Erythroblast (primary cell): ENCODE measurements around the gene TRPM6.
A peak's percentile ranks its signal among the peaks of the same experiment; 100 is the strongest.
"Not testable (repeated sequence)": the region's sequence is repeated elsewhere in the genome, so short reads cannot be mapped to it uniquely, and the experiment has no call there.

Experiments used
- DNase-seq, 2 experiments: peaks; one replicate each; lab custom pipeline; 2025; lab: John Stamatoyannopoulos, UW
- GATA1 ChIP-seq: IDR thresholded peaks from 2 replicates; pipeline ENCODE4 v1.6.1; 2011; ENCODE audit warnings: low read depth, mild to moderate bottlenecking, control low read depth, low read length, moderate library complexity
- POLR2A ChIP-seq: IDR thresholded peaks from 2 replicates; pipeline ENCODE4 v1.6.1; 2011; ENCODE audit warnings: mild to moderate bottlenecking, low read length

Gene TRPM6

DNA sequence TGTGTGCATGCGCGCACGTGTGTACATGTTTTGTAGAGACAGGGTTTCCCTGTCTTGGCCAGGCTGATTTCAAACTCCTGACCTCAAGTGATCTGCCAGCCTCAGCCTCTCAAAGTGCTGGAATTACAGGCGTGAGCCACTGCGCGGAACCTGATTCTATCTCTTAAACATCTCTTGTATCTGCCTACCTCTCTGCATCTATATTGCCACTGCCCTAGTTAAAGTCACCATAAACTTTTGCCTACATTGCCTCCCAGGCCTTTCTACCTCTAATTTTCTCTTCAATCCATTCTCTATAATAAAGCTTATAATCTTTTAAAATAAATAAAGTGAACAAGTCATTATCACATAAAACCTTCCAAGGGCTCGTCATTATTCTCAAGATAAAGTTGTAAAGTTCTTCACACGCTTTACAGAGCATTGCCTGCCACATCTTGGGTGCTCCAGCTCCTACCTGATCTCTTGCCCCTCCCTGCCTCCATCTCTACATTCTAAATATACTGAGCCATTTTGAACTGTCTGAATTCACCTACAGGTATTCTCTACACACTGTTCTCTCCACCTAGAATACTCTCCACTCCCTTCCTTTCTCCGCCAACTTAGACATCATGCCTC, 15.0 kb downstream of the TRPM6 start:
- no peak for DNase-seq
- no peak for TF ChIP-seq GATA1
- TF ChIP-seq POLR2A = no peak

- TF ChIP-seq POLR2A = no peak
- TF ChIP-seq GATA1 = no peak
- DNase-seq = no peak
Observed at GRCh38 chr9:74867483-74867882, 20.2 kb downstream of the TRPM6 start.

- no peak for DNase-seq
- TF ChIP-seq POLR2A (no peak), GATA1 (no peak)
Observed at GRCh38 chr9:74865177-74865576, 22.5 kb downstream of the TRPM6 start.

DNA sequence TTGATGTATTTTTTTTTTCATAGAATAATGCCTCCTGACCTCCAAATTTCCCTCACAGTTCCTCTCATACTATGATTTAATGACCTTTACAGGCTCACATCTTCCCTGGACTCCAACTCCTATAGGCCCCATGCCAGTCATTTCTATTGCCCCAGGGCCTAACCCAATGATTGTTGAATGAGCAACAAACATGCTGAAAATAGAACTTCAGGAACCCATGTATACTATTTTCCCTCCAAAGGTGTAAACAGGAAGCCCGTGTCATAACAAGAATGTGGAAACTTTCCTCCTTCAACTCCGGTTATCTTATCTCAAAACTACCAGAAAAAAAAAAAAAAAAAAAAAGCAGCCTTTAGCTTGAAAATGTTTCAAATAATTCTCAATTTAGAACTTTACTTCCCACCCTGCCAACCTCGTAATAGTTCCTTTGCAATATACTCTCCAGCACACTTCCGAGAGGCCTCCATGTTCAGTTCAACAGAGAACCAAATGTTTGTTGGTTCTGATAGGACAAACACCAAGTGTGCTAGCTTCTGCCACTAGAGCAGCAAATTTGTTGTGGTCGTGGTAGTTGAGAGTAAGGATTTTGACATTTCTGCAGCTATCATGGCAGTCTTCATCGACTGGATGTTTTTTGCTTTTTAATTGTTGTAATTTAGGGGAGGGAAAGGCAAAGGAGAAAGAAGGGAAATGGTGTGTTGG, 25.8 kb downstream of the TRPM6 start:
- TF ChIP-seq GATA1 (no peak), POLR2A (no peak)
- DNase-seq = no peak

DNA sequence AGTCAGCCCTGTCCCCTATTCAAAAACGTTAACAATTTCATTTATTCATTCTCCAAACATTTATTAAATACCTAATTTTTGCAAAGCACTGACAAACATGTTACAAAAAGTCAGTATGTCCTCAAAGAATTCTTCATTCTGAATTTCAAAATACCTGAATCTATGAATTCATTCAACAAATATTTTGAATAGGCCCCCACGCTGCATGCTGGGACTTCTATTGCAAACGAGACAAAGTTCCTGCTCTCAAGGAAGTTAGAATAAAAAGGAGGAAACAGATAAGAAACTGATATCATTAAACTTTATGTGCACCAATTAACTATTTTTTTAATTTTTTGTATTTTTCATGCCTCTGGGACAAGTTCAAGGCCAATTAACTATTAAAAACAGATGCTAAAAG, 26.6 kb downstream of the TRPM6 start:
- no peak for DNase-seq
- TF ChIP-seq GATA1 (no peak), POLR2A (no peak)

GRCh38 chr9:74860247-74860646, 27.5 kb downstream of the TRPM6 start:
- not testable (repeated sequence) for DNase-seq

GRCh38 chr9:74859786-74860185, 27.9 kb downstream of the TRPM6 start:
- TF ChIP-seq POLR2A (no peak), GATA1 (no peak)
- DNase-seq = no peak

GRCh38 chr9:74858751-74859414, 28.8 kb downstream of the TRPM6 start:
- TF ChIP-seq POLR2A = no peak
- no peak for TF ChIP-seq GATA1
- peak in 1 of 2 experiments; percentile 9 for DNase-seq

GRCh38 chr9:74856989-74857388, 30.7 kb downstream of the TRPM6 start:
- no peak for DNase-seq

GRCh38 chr9:74855072-74855471, 32.6 kb downstream of the TRPM6 start:
- TF ChIP-seq POLR2A = no peak
- no peak for DNase-seq

More at GRCh38 chr9:74856989-74857388, 30.7 kb downstream of the TRPM6 start:
- TF ChIP-seq GATA1 (no peak), POLR2A (no peak)

GRCh38 chr9:74853024-74853423, 34.7 kb downstream of the TRPM6 start:
- not testable (repeated sequence) for DNase-seq

DNA sequence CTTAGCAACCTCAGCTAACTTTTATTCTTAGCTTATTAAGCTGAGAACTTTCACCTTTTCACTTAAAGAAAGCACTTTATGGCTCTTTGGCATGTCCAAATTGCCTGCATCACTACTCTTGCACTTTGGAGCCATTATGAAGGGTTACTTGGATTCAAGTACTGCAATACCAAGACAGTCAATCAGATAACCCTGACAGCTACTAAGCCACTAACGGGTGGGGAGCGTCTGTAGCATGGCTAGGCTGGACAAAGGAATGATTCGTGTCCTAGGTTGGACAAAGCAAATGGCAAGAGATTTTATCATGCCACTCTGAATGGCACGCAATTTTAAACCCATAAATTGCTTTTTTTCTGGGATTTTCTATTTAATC, 39.6 kb downstream of the TRPM6 start:
- TF ChIP-seq POLR2A (no peak), GATA1 (no peak)
- no peak for DNase-seq

DNA sequence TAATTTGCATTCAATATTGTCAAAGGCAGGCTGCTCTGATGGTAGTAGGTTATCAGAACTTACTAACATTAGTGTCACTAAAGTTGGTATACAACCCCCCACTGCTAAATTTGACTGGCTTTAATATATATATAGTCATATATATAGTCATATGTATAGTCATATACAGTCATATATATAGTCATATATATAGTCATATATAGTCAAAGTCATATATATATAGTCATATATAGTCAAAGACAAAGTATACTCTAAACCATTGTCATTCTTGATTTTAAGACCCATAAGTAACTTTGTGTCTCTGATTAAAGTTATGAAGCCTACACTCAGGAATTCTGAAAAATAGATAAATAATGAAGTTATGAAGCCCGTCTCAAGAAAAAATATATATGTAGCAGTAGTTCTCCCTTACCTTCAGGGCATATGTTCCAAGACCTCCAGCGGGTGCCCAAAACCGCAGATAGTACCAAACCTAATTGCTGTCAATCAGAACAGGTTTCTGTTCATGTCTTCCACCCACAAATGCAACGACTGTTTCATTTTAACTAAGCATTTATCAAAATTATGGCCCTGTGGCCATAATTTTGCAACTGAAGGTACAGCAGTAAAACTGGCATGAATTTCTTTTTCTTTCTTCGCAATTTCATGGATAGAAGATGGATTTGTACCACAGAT, 40.1 kb downstream of the TRPM6 start:
- no peak for TF ChIP-seq POLR2A
- TF ChIP-seq GATA1 = no peak
- DNase-seq = no peak

DNA sequence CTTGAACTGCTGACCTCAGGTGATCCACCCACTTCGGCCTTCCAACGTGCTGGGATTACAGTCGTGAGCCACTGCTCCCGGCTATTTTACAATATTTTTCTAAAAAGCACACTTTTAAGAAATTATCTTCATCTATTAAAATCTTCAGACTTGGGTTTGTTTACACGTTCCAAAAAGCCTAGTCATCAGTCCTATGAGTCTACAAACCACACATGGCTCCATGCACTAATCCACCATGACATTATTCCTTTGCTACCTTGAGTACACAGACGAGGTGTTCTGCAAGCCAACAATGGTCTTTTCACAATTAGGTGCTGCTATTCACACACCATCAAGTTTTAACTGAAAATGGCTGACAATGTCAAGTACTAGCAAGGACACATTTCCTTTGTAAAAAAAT, 41.0 kb downstream of the TRPM6 start:
- no peak for DNase-seq
- no peak for TF ChIP-seq POLR2A
- no peak for TF ChIP-seq GATA1

DNA sequence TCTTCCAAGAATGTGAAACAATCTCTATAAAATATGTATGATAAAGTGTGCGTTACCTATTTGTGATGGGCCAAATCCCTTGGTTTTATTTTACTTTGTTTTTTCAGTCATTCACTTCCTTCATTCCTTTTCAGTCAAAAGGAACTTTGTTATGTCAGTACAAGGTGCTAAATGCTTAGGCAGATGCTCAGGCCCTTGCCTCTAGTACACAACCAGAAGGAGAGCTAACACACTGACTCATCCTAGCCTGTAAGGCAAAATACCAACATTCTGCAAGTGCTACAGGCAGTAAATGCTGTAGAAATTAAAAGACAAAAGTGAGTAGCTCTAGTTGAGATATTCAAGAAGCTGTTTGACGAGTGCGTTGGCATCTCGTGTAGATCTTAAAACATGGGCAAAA, 49.4 kb downstream of the TRPM6 start:
- no peak for DNase-seq
- TF ChIP-seq POLR2A = no peak
- TF ChIP-seq GATA1 = no peak

DNA sequence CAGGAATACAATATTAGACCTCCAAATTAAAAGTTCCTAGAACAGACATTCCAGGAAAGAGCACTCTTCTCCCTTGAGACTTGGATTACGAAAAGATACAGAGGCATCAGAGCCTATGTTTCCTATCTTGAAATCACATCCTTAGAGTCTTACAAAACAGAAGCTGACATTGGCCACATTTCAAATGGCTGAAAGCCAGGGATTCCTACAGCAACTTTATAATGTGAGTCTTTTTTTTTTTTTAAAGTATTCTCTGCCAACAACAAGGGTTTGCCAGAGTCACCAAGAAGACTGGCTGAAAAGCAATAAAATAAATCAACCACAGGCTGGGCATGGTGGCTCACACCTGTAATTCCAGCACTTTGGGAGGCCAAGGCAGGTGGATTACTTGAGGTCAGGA, 63.1 kb downstream of the TRPM6 start:
- DNase-seq = no peak
- no peak for TF ChIP-seq POLR2A
- no peak for TF ChIP-seq GATA1
